Type B pancreatic cell (in vitro differentiated cells): ENCODE results near the gene NPAS3. TPM values are rescaled to one million over a fixed set of nuclear protein-coding genes. Genes with fewer than 3 reads are reported as not detected.

ENCODE experiments used
- DNase-seq: peaks from one replicate; pipeline ENCODE4 v3.0.0; 2021; ENCODE audit warnings: mixed read lengths; ENCODE audit not compliant: unreplicated experiment; ENCODE audit errors: extremely low spot score
- H3K27ac Mint-ChIP-seq: 2 replicates; pipeline ENCODE4 v1.8.0; 2021; ENCODE audit warnings: mild to moderate bottlenecking, mixed read lengths
- H3K27me3 Mint-ChIP-seq: 2 replicates; pipeline ENCODE4 v1.8.0; 2021; ENCODE audit warnings: mixed read lengths
- H3K36me3 Mint-ChIP-seq: 2 replicates; pipeline ENCODE4 v1.8.0; 2021; ENCODE audit warnings: mixed read lengths
- H3K4me1 Mint-ChIP-seq: one replicate; pipeline ENCODE4 v1.8.0; 2021; ENCODE audit warnings: mixed read lengths; ENCODE audit not compliant: unreplicated experiment
- H3K4me3 Mint-ChIP-seq: 2 replicates; pipeline ENCODE4 v1.8.0; 2021; ENCODE audit warnings: mild to moderate bottlenecking, mixed read lengths
- H3K9me3 Mint-ChIP-seq: 2 replicates; pipeline ENCODE4 v1.8.0; 2021; ENCODE audit warnings: mixed read lengths
- total RNA-seq: library from RNA; stranded (reverse); gene quantifications from 2 replicates; pipeline ENCODE4 v1.2.1, GENCODE V29; 2021; ENCODE audit warnings: low replicate concordance
- TF ChIP-seq, protein P1 (sequence below): fragments of 200-600 bp; sonication (generic); conservative IDR thresholded peaks from 2 replicates; pipeline ENCODE4 v1.5.0; 2021; ENCODE audit warnings: antibody characterized with exemption, mild to moderate bottlenecking

The NPAS3 gene
- total RNA-seq, 1 donor from 2014 or later = 8.7 TPM

DNA sequence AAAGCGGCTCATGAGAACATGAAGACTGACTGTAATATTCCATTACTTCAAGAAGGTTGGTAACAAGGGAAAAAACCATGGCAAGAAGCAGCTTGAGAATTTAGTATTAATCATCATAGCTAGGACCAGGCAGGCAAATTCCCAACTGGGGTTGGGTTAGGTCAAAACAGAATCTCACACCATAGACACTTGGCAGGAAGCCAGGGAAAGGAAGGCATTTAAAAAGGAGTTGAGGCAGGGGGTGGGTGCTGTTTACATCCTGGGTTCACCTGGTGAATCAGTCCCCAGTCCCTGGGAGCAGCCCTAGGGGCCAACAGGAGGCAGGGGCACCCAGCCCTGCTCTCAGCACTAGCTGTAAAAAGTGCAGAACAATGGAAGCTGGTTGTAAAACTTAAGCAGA lies 903.6 kb downstream of the NPAS3 start:
- H3K4me3 Mint-ChIP-seq = no peak overlapping the region
- H3K9me3 Mint-ChIP-seq = no peaks in the 10 kb centered on the region
- peaks cover 20% of the 10 kb centered on the region for H3K4me1 Mint-ChIP-seq
- TF ChIP-seq, protein P1, sequence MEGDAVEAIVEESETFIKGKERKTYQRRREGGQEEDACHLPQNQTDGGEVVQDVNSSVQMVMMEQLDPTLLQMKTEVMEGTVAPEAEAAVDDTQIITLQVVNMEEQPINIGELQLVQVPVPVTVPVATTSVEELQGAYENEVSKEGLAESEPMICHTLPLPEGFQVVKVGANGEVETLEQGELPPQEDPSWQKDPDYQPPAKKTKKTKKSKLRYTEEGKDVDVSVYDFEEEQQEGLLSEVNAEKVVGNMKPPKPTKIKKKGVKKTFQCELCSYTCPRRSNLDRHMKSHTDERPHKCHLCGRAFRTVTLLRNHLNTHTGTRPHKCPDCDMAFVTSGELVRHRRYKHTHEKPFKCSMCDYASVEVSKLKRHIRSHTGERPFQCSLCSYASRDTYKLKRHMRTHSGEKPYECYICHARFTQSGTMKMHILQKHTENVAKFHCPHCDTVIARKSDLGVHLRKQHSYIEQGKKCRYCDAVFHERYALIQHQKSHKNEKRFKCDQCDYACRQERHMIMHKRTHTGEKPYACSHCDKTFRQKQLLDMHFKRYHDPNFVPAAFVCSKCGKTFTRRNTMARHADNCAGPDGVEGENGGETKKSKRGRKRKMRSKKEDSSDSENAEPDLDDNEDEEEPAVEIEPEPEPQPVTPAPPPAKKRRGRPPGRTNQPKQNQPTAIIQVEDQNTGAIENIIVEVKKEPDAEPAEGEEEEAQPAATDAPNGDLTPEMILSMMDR = no peak
- no peak overlapping the region for H3K27ac Mint-ChIP-seq
- no peak for DNase-seq
- no peaks in the 10 kb centered on the region for H3K36me3 Mint-ChIP-seq
- no peaks in the 10 kb centered on the region for H3K27me3 Mint-ChIP-seq

DNA sequence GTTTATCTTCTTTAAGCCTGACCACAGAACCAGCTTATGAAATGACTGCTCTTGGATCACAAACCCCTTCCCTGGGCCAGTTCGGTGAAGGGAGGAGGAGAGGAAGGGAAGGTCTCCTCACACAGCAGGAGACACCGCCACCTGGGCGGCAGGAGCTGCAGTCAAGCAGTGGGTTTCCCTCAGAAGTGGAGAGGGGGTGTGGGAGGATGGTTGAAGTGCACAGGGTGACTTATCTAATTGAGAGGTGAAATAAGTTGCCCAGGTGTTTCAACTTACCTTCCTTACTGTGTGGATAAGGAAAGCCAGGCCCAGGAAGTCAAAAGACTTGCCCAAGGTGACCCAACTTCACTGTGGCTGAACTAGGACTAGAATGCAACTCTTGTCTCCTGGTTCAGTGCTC lies 905.4 kb downstream of the NPAS3 start:
- peaks cover 13% of the 10 kb centered on the region for H3K4me1 Mint-ChIP-seq
- H3K27me3 Mint-ChIP-seq = no peaks in the 10 kb centered on the region
- H3K9me3 Mint-ChIP-seq = no peaks in the 10 kb centered on the region
- DNase-seq = no peak
- H3K4me3 Mint-ChIP-seq = no peak overlapping the region
- H3K27ac Mint-ChIP-seq = no peak overlapping the region
- H3K36me3 Mint-ChIP-seq = no peaks in the 10 kb centered on the region
- TF ChIP-seq, protein P1 = no peak

DNA sequence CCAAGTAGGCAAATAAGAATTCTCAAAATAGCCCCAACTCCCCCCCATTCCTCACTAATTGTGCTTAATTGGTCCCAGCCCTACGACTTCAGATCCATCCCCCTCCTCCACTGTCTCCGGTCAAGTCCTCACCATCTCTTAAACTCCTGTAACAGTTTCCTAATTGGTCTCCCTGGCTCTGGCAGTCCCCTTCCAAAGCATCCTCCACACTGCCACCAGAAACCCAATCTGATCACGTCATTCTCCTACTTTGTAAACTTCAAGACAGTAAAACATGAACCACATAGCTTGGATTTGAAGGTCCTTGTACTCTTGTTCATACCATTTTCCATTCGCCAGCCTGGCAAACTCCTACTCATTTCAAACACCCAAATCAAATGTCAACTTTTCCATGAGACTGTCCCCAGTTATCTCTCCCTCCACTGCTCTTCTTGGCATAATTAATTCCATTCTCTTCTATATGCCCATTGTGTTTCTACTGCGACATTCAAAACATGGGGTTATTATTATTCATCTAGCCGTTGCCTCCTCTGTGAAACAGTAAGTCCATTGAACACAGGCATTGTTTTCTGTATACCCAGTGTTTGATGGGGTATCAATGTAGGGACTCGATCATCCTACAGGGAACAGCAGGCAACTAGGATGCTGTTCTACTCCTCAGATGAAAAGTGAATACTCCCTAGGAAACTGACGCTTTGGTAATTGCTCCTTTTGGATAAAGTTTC lies 907.6 kb downstream of the NPAS3 start:
- TF ChIP-seq, protein P1 = no peak
- Mint-ChIP-seq H3K4me3 (no peak overlapping the region), H3K27me3 (peaks cover 2% of the 10 kb centered on the region)

DNA sequence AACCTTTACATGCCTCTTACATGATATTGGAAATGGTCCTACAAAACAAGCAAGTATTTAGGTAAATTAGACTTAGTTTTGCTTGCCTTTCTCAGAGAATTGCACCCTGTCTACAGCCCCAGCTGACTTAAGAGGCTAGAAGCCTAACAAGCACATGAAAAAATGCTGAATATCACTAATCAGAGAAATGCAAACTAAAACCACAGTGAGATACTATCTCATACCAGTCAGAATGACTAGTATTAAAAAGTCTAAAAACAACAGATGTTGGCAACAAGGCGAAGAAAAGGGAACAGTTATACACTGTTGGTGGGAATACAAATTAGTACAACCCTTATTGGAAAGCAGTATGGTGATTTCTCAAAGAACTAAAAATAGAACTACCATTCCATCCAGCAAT lies 908.4 kb downstream of the NPAS3 start:
- Mint-ChIP-seq H3K4me3 (no peak overlapping the region), H3K4me1 (peaks cover 18% of the 10 kb centered on the region), H3K36me3 (no peaks in the 10 kb centered on the region), H3K9me3 (no peaks in the 10 kb centered on the region), H3K27me3 (peaks cover 6% of the 10 kb centered on the region), H3K27ac (no peak overlapping the region)
- no peak for DNase-seq
- TF ChIP-seq, protein P1 = no peak

More for the DNA sequence above, 907.6 kb downstream of the NPAS3 start:
- H3K27ac Mint-ChIP-seq = no peak overlapping the region
- DNase-seq = no peak
- peaks cover 10% of the 10 kb centered on the region for H3K4me1 Mint-ChIP-seq
- no peaks in the 10 kb centered on the region for H3K36me3 Mint-ChIP-seq
- H3K9me3 Mint-ChIP-seq = no peaks in the 10 kb centered on the region

DNA sequence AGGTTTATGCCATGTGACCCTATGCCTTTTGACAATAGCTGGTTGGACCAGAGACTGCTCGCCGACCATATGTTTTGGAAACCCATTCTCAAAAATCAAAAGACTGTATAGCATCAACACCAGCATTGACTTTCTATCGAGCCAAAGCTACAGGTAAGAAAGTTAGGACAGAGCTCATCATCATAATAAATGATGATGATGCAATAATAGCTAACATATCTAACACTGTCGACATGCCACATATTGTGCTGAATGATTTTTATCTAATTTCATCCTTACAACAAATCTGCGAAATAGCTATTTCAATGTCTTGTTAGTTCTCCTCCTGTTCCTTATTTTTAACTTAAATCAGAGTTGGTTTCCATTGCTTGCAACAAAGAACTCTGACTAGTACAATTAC lies 909.3 kb downstream of the NPAS3 start:
- H3K4me1 Mint-ChIP-seq = peaks cover 19% of the 10 kb centered on the region
- H3K36me3 Mint-ChIP-seq = no peaks in the 10 kb centered on the region
- no peak overlapping the region for H3K27ac Mint-ChIP-seq
- peaks cover 6% of the 10 kb centered on the region for H3K27me3 Mint-ChIP-seq
- no peak for DNase-seq
- TF ChIP-seq, protein P1 = no peak
- no peaks in the 10 kb centered on the region for H3K9me3 Mint-ChIP-seq
- no peak overlapping the region for H3K4me3 Mint-ChIP-seq
